SK-N-SH (cell line): ENCODE data around the gene RILPL1.

Experiments
- CTCF ChIP-seq: fragments of 200-600 bp; sonication (generic); IDR thresholded peaks from 2 replicates; pipeline ENCODE4 v1.6.1; 2017; ENCODE audit warnings: antibody characterized with exemption, mild to moderate bottlenecking, moderate library complexity
- EP300 ChIP-seq, 2 experiments: IDR thresholded peaks; 2 replicates each; pipeline versions ENCODE4 v1.4.0 to v1.6.1; 2012; ENCODE audit warnings: borderline replicate concordance in 1 of 2, low read depth in 1 of 2, low read length in 1 of 2
- GABPA ChIP-seq: IDR thresholded peaks from 2 replicates; pipeline ENCODE4 v1.4.0; 2012; ENCODE audit warnings: low read depth, mild to moderate bottlenecking
- NFIC ChIP-seq: IDR thresholded peaks from 2 replicates; pipeline ENCODE4 v1.4.0; 2012; ENCODE audit warnings: borderline replicate concordance
- TAF1 ChIP-seq: IDR thresholded peaks from 2 replicates; pipeline ENCODE4 v1.6.1; 2012; ENCODE audit warnings: low read depth, mild to moderate bottlenecking, low read length, moderate library complexity, borderline replicate concordance
- USF2 ChIP-seq: fragments of 150-350 bp; IDR thresholded peaks from 2 replicates; pipeline ENCODE4 v1.6.1; 2017; ENCODE audit warnings: antibody characterized with exemption, low read length, low read depth, borderline replicate concordance
- YY1 ChIP-seq: IDR thresholded peaks from 2 replicates; pipeline ENCODE4 v1.4.0; 2012; ENCODE audit warnings: low read depth, mild to moderate bottlenecking
- TF ChIP-seq, protein P1 (sequence below): IDR thresholded peaks from 2 replicates; pipeline ENCODE4 v1.6.1; 2012; ENCODE audit warnings: mild to moderate bottlenecking, low read depth, low read length, moderate library complexity

DNA sequence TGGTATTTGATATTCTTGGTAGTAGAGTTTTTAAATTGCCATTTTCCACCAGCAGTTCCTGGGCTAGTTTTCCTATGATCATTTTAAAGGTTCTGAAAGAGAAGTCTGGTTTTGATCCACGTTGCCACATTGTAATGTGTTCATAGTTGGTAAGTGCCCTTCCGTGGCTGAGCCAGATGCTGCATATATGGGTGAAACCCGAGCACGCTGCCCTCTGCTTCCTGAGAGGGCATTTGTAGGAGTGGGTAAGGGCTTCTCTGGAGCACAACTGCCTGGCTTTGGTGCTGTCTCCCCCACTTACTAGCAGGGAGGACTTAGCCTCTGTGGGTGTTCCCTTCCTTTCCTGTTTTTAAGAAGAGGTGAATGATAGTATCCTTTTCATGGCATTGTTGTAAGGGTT, 68.4 kb downstream of the RILPL1 start:
- TF ChIP-seq EP300 (IDR thresholded peaks at IDR 0.05; ENCODE audit: borderline replicate concordance in 1 of 2, low read depth in 1 of 2, low read length in 1 of 2) (no peak), USF2 (no peak), CTCF (no peak), NFIC (no peak), GABPA (no peak), TAF1 (no peak), YY1 (no peak)
- TF ChIP-seq, protein P1, sequence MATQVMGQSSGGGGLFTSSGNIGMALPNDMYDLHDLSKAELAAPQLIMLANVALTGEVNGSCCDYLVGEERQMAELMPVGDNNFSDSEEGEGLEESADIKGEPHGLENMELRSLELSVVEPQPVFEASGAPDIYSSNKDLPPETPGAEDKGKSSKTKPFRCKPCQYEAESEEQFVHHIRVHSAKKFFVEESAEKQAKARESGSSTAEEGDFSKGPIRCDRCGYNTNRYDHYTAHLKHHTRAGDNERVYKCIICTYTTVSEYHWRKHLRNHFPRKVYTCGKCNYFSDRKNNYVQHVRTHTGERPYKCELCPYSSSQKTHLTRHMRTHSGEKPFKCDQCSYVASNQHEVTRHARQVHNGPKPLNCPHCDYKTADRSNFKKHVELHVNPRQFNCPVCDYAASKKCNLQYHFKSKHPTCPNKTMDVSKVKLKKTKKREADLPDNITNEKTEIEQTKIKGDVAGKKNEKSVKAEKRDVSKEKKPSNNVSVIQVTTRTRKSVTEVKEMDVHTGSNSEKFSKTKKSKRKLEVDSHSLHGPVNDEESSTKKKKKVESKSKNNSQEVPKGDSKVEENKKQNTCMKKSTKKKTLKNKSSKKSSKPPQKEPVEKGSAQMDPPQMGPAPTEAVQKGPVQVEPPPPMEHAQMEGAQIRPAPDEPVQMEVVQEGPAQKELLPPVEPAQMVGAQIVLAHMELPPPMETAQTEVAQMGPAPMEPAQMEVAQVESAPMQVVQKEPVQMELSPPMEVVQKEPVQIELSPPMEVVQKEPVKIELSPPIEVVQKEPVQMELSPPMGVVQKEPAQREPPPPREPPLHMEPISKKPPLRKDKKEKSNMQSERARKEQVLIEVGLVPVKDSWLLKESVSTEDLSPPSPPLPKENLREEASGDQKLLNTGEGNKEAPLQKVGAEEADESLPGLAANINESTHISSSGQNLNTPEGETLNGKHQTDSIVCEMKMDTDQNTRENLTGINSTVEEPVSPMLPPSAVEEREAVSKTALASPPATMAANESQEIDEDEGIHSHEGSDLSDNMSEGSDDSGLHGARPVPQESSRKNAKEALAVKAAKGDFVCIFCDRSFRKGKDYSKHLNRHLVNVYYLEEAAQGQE: no peak
